ENCODE measurements around the gene ATXN1.
"Not testable (repeated sequence)": the region's sequence is repeated elsewhere in the genome, so short reads cannot be mapped to it uniquely, and the experiment has no call there.

Gene ATXN1

DNA sequence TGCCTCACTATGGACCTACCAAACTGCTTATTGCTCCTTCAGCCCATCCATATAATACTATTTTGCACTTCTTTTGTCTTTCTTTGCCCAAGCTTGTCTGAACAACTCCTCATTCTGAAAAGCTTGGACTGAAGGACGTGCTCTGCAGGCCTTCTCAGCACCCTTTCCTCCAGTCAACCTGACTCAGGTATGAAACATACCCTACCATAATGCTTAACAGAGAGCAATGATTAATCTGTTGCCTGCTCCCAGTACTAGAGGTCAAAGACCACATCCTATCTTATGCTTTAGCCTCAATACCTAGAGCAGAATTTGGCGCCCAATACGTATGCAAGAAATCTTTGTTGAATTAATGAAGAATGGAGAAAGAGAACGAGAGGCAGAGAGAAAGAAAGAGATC lies 55.2 kb downstream of the ATXN1 start:
- no peaks in the 10 kb centered on the region for H3K9me2 ChIP-seq (replicated peaks; ENCODE audit: insufficient read depth, low read length)
- H2AFZ ChIP-seq (ENCODE audit: low read depth, low read length, severe bottlenecking): no peak overlapping the region
- no peak for TF ChIP-seq EZH2phosphoT487 (conservative IDR thresholded peaks at IDR 0.05; ENCODE audit: low read length)
- TF ChIP-seq, protein P1, sequence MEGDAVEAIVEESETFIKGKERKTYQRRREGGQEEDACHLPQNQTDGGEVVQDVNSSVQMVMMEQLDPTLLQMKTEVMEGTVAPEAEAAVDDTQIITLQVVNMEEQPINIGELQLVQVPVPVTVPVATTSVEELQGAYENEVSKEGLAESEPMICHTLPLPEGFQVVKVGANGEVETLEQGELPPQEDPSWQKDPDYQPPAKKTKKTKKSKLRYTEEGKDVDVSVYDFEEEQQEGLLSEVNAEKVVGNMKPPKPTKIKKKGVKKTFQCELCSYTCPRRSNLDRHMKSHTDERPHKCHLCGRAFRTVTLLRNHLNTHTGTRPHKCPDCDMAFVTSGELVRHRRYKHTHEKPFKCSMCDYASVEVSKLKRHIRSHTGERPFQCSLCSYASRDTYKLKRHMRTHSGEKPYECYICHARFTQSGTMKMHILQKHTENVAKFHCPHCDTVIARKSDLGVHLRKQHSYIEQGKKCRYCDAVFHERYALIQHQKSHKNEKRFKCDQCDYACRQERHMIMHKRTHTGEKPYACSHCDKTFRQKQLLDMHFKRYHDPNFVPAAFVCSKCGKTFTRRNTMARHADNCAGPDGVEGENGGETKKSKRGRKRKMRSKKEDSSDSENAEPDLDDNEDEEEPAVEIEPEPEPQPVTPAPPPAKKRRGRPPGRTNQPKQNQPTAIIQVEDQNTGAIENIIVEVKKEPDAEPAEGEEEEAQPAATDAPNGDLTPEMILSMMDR (IDR thresholded peaks at IDR 0.05; ENCODE audit: insufficient read depth, low read length, poor library complexity, severe bottlenecking): no peak
- no peaks in the 10 kb centered on the region for H3K9me3 ChIP-seq (ENCODE audit: insufficient read depth, low read length)
- peaks cover 2% of the 10 kb centered on the region; the same call in 1 of the 2 replicates for H3K27me3 ChIP-seq (ENCODE audit: low read length)
- H3K4me3 ChIP-seq (ENCODE audit: insufficient read depth, low read length, poor library complexity, severe bottlenecking): no peak overlapping the region
- no peaks in the 10 kb centered on the region for H3K36me3 ChIP-seq (ENCODE audit: low read length)
- H3K9ac ChIP-seq (ENCODE audit: low read length): no peak overlapping the region
- no peak overlapping the region for H3K4me2 ChIP-seq (ENCODE audit: low read depth, low read length, poor library complexity, severe bottlenecking)
- H3K27ac ChIP-seq (ENCODE audit: low read depth, low read length): no peak overlapping the region
- H4K20me1 ChIP-seq (ENCODE audit: low read depth, low read length): peaks cover 3% of the 10 kb centered on the region; the same call in 1 of the 2 replicates
- H3K79me2 ChIP-seq (ENCODE audit: insufficient read depth, low read length): no peaks in the 10 kb centered on the region
- H3F3A ChIP-seq (ENCODE audit: insufficient read depth): no peaks in the 10 kb centered on the region

DNA sequence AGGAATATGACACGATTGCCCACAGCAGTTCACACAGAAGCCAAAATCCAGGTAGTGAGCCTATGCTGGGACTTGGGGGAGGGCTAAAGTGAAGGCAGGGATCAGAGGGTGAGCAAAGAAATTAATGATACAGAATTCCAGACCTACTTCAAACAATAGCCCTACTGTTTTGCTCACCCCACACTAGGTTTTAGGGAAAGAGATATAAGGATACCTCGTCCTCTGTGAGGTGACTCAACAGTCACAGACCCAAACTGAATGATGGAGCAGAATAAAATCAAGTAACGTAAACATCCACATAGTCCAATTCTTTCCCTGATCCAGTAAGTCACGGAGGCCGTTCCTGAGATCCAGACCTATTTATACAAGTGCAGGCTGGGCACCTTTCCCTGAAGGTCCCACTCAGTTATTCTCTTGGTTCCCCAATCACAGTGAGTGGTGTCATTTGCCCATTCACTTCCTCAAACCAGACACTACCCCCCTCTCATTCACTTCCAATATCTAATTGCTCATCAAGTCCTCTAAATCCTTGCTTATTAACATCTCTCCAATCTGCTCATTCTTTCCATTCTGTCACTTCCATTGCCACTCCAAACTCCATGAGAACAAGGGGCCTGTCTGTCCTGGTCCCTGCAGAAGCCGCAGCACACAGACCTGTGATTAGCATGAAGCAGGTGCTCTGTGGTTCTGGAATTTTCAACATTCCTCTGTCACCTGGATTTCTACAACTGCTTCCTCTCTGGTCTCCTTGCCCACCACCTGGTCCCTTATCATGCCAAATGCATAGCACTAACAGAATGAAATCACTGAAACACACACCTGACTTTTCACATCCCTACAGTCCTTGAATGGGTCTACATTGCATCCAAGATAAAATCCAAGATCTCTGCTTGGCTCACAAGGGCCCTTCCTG lies 55.9 kb downstream of the ATXN1 start:
- no peak overlapping the region for H3K4me3 ChIP-seq (ENCODE audit: insufficient read depth, low read length, poor library complexity, severe bottlenecking)
- peaks cover 2% of the 10 kb centered on the region; the same call in 1 of the 2 replicates for H3K27me3 ChIP-seq (ENCODE audit: low read length)
- H2AFZ ChIP-seq (ENCODE audit: low read depth, low read length, severe bottlenecking): no peak overlapping the region
- peaks cover 3% of the 10 kb centered on the region; the same call in 1 of the 2 replicates for H4K20me1 ChIP-seq (ENCODE audit: low read depth, low read length)
- H3K27ac ChIP-seq (ENCODE audit: low read depth, low read length): no peak overlapping the region
- no peaks in the 10 kb centered on the region for H3K9me3 ChIP-seq (ENCODE audit: insufficient read depth, low read length)
- H3K79me2 ChIP-seq (ENCODE audit: insufficient read depth, low read length): no peaks in the 10 kb centered on the region
- no peak for TF ChIP-seq EZH2phosphoT487 (conservative IDR thresholded peaks at IDR 0.05; ENCODE audit: low read length)
- TF ChIP-seq, protein P1 (IDR thresholded peaks at IDR 0.05; ENCODE audit: insufficient read depth, low read length, poor library complexity, severe bottlenecking): no peak
- H3K9ac ChIP-seq (ENCODE audit: low read length): no peak overlapping the region
- no peak overlapping the region for H3K4me2 ChIP-seq (ENCODE audit: low read depth, low read length, poor library complexity, severe bottlenecking)
- no peaks in the 10 kb centered on the region for H3K36me3 ChIP-seq (ENCODE audit: low read length)
- no peaks in the 10 kb centered on the region for H3F3A ChIP-seq (ENCODE audit: insufficient read depth)
- H3K9me2 ChIP-seq (replicated peaks; ENCODE audit: insufficient read depth, low read length): no peaks in the 10 kb centered on the region

DNA sequence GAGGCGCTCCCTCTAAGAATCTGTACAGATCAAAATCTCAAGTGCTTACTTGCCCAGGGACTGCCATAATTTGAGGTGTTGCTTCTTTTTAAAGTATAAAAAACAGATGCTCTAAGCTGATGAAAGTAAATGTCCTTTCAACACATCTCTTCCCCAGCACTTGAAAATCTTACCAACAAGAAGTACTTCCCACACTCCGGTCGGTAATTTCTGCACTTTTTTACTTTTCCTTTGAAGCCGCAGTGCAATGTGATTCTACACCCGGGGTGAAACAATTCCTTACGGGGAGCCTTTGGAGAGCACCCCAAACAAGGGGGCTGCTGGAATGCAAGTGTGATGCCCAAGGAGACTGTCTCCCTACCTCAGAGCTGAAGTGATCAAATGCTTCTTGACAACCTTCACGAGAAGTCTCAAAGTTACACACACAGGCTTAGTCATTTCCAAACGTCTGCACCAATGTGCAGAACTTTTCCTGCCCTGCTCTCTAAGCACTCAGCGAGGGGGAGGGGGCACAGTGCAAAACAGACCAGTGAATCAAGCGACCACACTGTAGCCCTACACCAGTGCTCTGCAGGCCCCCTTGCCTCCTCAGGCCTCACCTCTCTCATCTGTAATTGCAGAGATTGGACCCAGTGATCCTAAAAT lies 56.7 kb downstream of the ATXN1 start:
- H3F3A ChIP-seq (ENCODE audit: insufficient read depth): no peaks in the 10 kb centered on the region
- H3K4me3 ChIP-seq (ENCODE audit: insufficient read depth, low read length, poor library complexity, severe bottlenecking): no peak overlapping the region
- H3K36me3 ChIP-seq (ENCODE audit: low read length): no peaks in the 10 kb centered on the region
- H4K20me1 ChIP-seq (ENCODE audit: low read depth, low read length): peaks cover 3% of the 10 kb centered on the region; the same call in 1 of the 2 replicates
- no peak overlapping the region for H3K9ac ChIP-seq (ENCODE audit: low read length)
- no peak for TF ChIP-seq EZH2phosphoT487 (conservative IDR thresholded peaks at IDR 0.05; ENCODE audit: low read length)
- TF ChIP-seq, protein P1 (IDR thresholded peaks at IDR 0.05; ENCODE audit: insufficient read depth, low read length, poor library complexity, severe bottlenecking): no peak
- H3K27me3 ChIP-seq (ENCODE audit: low read length): peaks cover 2% of the 10 kb centered on the region; the same call in 1 of the 2 replicates
- no peak overlapping the region for H3K4me2 ChIP-seq (ENCODE audit: low read depth, low read length, poor library complexity, severe bottlenecking)
- H3K9me3 ChIP-seq (ENCODE audit: insufficient read depth, low read length): no peaks in the 10 kb centered on the region
- H2AFZ ChIP-seq (ENCODE audit: low read depth, low read length, severe bottlenecking): no peak overlapping the region
- H3K79me2 ChIP-seq (ENCODE audit: insufficient read depth, low read length): no peaks in the 10 kb centered on the region
- H3K27ac ChIP-seq (ENCODE audit: low read depth, low read length): no peak overlapping the region
- no peaks in the 10 kb centered on the region for H3K9me2 ChIP-seq (replicated peaks; ENCODE audit: insufficient read depth, low read length)

DNA sequence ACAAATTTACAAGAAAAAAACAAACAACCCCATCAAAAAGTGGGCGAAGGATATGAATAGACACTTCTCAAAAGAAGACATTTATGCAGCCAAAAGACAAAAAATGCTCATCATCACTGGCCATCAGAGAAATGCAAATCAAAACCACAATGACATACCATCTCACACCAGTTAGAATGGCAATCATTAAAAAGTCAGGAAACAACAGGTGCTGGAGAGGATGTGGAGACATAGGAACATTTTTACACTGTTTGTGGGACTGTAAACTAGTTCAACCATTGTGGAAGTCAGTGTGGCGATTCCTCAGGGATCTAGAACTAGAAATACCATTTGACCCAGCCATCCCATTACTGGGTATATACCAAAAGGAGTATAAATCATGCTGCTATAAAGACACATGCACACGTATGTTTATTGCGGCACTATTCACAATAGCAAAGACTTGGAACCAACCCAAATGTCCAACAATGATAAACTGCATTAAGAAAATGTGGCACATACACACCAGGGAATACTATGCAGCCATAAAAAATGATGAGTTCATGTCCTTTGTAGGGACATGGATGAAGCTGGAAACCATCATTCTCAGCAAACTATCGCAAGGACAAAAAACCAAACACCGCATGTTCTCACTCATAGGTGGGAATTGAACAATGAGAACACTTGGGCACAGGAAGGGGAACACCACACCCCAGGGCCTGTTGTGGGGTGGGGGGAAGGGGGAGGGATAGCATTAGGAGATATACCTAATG lies 58.5 kb downstream of the ATXN1 start:
- H3K27ac ChIP-seq (ENCODE audit: low read depth, low read length); H3K4me3 ChIP-seq (ENCODE audit: insufficient read depth, low read length, poor library complexity, severe bottlenecking); H4K20me1 ChIP-seq (ENCODE audit: low read depth, low read length); H3F3A ChIP-seq (ENCODE audit: insufficient read depth); H3K9me2 ChIP-seq (replicated peaks; ENCODE audit: insufficient read depth, low read length); H3K27me3 ChIP-seq (ENCODE audit: low read length); H3K9ac ChIP-seq (ENCODE audit: low read length); H3K9me3 ChIP-seq (ENCODE audit: insufficient read depth, low read length); H3K4me2 ChIP-seq (ENCODE audit: low read depth, low read length, poor library complexity, severe bottlenecking); H3K36me3 ChIP-seq (ENCODE audit: low read length); H2AFZ ChIP-seq (ENCODE audit: low read depth, low read length, severe bottlenecking); H3K79me2 ChIP-seq (ENCODE audit: insufficient read depth, low read length): not testable (repeated sequence)
